ENCODE results near the gene CDH26. TPM values are rescaled to one million over a fixed set of nuclear protein-coding genes. Genes with fewer than 3 reads are reported as not detected.
A peak's percentile ranks its signal among the peaks of the same experiment; 100 is the strongest.

Gene CDH26
- total and polyA plus RNA-seq, 12 donors = 0.34 to 2.4 (median 0.89) TPM

DNA sequence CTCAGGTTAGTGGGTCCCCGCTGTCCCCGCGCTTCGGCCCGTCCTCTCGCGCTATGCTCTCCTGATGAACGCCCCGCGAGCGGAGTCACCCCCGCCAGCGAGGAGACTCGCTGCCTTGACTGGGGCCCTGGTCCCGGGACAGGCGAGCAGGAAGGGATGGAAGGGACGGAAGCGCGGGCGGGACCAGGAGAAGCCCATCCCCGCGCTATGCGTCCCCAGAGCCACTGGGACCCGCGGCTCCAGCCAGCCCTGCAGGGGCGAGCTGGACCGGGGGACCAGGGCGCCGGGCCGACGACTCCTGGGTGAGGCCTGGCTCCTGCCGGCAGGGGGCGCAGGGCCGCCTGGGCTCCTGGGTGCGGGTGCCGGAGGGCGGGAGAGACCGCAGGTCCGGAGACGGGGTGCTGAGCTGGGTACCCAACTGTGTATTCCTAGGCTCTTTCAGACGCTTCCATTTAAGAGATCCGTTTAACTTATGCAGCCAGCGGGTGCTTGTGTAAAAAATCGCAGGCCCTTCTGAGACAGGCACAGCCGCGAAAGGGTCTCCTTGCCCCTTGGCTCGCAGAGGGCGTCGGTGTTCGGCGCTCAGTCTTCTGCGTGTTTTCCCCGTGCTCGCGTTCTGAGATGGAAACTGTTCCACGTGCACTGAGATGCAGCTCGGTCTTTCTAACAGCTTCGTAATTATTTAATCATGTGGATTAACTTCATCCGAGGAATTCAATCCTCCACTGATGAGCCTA is 24.2 kb upstream of the CDH26 start:
- peak; percentile 80 to 86 for DNase-seq
- ATAC-seq = peak; percentile 90 to 94 (median 91)
- H3K9me3 ChIP-seq = no peaks in the 10 kb centered on the region
- H3K27ac ChIP-seq = peak overlapping the region; percentile 5 to 90 (median 83)
- WGBS, 2 donors = 1 to 2% methylated on average over 59 of the region's 59 CpGs
- peaks cover 3 to 50% (median 39%) of the 10 kb centered on the region in 9 donors for H3K4me1 ChIP-seq
- TF ChIP-seq, protein P1, sequence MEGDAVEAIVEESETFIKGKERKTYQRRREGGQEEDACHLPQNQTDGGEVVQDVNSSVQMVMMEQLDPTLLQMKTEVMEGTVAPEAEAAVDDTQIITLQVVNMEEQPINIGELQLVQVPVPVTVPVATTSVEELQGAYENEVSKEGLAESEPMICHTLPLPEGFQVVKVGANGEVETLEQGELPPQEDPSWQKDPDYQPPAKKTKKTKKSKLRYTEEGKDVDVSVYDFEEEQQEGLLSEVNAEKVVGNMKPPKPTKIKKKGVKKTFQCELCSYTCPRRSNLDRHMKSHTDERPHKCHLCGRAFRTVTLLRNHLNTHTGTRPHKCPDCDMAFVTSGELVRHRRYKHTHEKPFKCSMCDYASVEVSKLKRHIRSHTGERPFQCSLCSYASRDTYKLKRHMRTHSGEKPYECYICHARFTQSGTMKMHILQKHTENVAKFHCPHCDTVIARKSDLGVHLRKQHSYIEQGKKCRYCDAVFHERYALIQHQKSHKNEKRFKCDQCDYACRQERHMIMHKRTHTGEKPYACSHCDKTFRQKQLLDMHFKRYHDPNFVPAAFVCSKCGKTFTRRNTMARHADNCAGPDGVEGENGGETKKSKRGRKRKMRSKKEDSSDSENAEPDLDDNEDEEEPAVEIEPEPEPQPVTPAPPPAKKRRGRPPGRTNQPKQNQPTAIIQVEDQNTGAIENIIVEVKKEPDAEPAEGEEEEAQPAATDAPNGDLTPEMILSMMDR (IDR thresholded peaks at IDR 0.05) = peak; percentile 91 to 99 (median 97)
- H3K36me3 ChIP-seq = peaks cover 0 to 6% (median 0%) of the 10 kb centered on the region in 9 donors
- H3K27me3 ChIP-seq = no peaks in the 10 kb centered on the region
- peak overlapping the region; percentile 62 to 97 (median 77) for H3K4me3 ChIP-seq
- intact Hi-C loops (cut with DNase I) = loop anchor here in 1 of 10 donors (10.0 kb wide), 1 partner anchor 149 kb away; no protein-coding TSS in a partner anchor

DNA sequence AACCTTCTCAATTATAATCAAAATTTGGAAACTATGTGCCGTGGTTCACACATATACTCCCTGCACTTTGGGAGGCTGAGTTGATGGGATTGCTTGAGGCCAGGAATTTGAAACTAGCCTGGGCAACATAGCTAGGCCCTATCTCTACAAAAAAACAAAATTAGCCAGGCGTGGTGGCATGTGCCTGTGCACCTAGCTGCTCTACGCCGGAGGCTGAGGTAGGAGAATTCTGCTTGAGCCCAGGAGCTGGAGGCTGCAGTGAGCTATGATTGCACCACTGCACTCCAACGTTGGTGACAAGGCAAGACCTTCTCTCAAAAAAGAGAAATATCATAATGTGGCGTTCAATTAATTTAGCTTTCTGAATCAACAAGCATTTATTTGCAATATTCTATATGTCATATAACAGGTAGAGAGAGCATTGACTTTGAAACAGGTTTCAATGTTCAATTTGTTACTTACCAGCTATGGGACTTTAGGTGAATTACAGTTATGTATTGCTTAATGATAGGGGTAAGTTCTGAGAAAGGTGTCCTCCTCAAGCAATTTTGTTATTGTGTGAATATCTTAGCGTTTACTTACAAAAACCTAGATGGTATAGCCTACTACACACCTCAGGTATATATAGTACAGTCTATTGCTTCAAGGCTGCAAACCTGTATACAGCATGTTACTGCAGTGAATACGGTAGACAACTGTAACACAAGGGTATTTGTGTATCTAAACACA is 22.6 kb upstream of the CDH26 start:
- intact Hi-C loops (cut with DNase I) = loop anchor here in 1 of 10 donors (10.0 kb wide), 1 partner anchor 151 kb away; no protein-coding TSS in a partner anchor
- Histone ChIP-seq H3K4me1 (peaks cover 3 to 54% (median 43%) of the 10 kb centered on the region in 9 donors), H3K27ac (peak overlapping the region in 4 of 10 donors; percentile 72 to 99 (median 96)), H3K27me3 (no peaks in the 10 kb centered on the region), H3K4me3 (peak overlapping the region in 1 of 10 donors; percentile 2), H3K36me3 (peaks cover 0 to 6% (median 0%) of the 10 kb centered on the region in 9 donors), H3K9me3 (no peaks in the 10 kb centered on the region)
- WGBS, 2 donors = 86 to 88% methylated on average over 8 of the region's 8 CpGs
- TF ChIP-seq, protein P1 (IDR thresholded peaks at IDR 0.05) = no peak
- no peak for ATAC-seq
- DNase-seq = no peak

DNA sequence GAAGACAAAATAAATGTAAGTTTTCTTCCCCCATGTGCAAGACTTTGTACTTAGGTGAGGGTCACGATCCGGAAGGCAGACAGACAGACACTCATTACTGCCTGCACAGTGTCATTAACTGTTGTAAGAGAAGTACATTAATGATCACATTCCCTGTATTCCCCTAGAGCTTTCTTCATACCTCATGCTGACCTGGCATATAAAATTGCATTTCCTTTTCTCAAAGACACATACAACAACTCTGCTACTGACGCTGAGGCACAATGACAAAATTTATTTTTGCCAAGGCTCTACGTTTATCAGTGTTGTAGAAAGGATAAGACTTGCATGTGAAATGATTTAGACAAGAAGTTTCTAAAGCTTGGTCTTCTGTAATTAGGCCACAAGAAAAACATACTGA is 21.8 kb upstream of the CDH26 start:
- H3K27me3 ChIP-seq = no peaks in the 10 kb centered on the region
- WGBS, 2 donors = 33 to 47% methylated on average over 4 of the region's 4 CpGs
- peaks cover 0 to 6% (median 0%) of the 10 kb centered on the region in 9 donors for H3K36me3 ChIP-seq
- H3K9me3 ChIP-seq = no peaks in the 10 kb centered on the region
- peak overlapping the region in 4 of 10 donors; percentile 74 to 86 (median 80) for H3K4me3 ChIP-seq
- peaks cover 3 to 60% (median 48%) of the 10 kb centered on the region in 9 donors for H3K4me1 ChIP-seq
- DNase-seq (no peak), ATAC-seq (no peak)
- TF ChIP-seq, protein P1 (IDR thresholded peaks at IDR 0.05) = no peak
- peak overlapping the region in 6 of 10 donors; percentile 72 to 99 (median 96) for H3K27ac ChIP-seq
- intact Hi-C loops (cut with DNase I) = loop anchor here in 1 of 10 donors (10.0 kb wide), 1 partner anchor 152 kb away; no protein-coding TSS in a partner anchor

DNA sequence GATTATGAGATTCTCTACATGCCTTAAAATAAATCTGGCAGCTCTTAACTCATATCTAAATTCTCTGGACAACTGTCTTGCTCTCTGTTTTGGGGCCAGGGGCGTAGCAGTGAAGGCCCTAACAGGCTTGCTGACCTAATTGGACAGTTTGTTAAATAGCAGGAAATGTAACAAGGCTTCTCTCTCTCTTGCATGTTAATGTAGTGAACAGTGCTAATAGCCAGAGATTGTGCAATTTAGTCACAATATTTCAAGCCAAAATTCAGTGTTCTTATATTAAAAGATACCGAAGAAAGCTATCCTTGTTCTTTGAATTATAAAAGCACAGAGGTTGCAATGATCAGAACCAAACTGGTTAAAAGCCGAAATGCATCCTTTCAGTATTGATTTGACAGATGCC is 21.1 kb upstream of the CDH26 start:
- H3K9me3 ChIP-seq = no peaks in the 10 kb centered on the region
- peak overlapping the region in 5 of 10 donors; percentile 9 to 86 (median 77) for H3K4me3 ChIP-seq
- DNase-seq (no peak), ATAC-seq (no peak)
- H3K4me1 ChIP-seq = peaks cover 7 to 68% (median 56%) of the 10 kb centered on the region in 9 donors
- intact Hi-C loops (cut with DNase I) = loop anchor here in 1 of 10 donors (10.0 kb wide), 1 partner anchor 152 kb away; no protein-coding TSS in a partner anchor
- TF ChIP-seq, protein P1 (IDR thresholded peaks at IDR 0.05) = no peak
- peaks cover 0 to 7% (median 0%) of the 10 kb centered on the region in 9 donors for H3K36me3 ChIP-seq
- H3K27me3 ChIP-seq = no peaks in the 10 kb centered on the region
- H3K27ac ChIP-seq = peak overlapping the region in 7 of 10 donors; percentile 72 to 100 (median 96)
- 53 to 55% methylated on average over 3 of the region's 3 CpGs for WGBS, 2 donors
